ENCODE results near the gene TNS2. TPM values are rescaled to one million over a fixed set of nuclear protein-coding genes. Genes with fewer than 3 reads are reported as not detected.

Gene TNS2
- total RNA-seq, 1 donor from 2014 or later = 43.8 TPM

DNA sequence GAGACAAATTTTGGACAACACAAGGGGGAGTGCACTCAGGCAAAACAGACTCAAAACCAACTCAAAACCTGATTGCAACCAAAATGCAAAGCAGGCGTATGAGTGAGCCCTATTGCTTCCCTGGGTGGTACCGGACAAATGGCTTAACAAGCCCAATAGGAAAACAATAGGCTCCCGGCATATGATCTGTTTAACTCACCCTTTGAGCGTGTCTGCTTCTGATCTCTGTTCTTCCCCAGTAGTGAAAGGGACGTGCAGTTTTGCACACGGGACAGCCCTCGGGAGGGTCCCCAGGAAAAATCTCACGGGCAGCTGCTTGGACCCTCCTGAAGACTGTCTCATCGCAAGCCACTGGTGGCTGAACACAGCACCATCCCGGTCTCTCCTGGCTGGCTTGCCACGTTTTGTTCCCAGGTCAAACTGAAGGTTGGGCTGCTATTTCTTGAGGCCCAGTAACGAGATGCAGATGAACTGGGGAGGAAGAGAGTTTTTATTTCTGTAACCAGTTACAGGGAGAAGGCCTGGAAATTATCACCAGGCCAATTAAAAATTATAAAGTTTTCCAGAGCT, 63.4 kb downstream of the TNS2 start:
- no peak for DNase-seq (ENCODE audit: low read depth)

- DNase-seq (ENCODE audit: low read depth) = no peak
Measured at GRCh38 chr12:53113951-53114350, 64.1 kb downstream of the TNS2 start.

Small RNAs within 50 kb of the gene (microRNA-seq; reads per million reads assigned to microRNA genes)
- 0.65 reads per million for gene MIR6757

Other genes with a start within 250 kb of the TNS2 start
- gene KRT4, start 235.9 kb upstream of the TNS2 start, total RNA-seq = not detected in 2 replicates
- not detected in 2 replicates for gene KRT79, start 215.8 kb upstream of the TNS2 start, total RNA-seq
- gene KRT78, start 201.1 kb upstream of the TNS2 start, total RNA-seq = not detected in 2 replicates
- 0.16 TPM in 1 of 2 replicates, not detected in the other for gene KRT8, start 145.0 kb upstream of the TNS2 start, total RNA-seq
- gene KRT18, start 100.9 kb upstream of the TNS2 start, total RNA-seq = 0.16 TPM in 1 of 2 replicates, not detected in the other
- gene EIF4B, start 43.6 kb upstream of the TNS2 start, total RNA-seq = 494 and 561 TPM in 2 replicates
- gene SPRYD3, start 29.3 kb downstream of the TNS2 start, total RNA-seq = 25.7 and 35.7 TPM in 2 replicates
- gene IGFBP6, start 47.6 kb downstream of the TNS2 start, total RNA-seq = 42.5 and 49.8 TPM in 2 replicates
- gene SOAT2, start 53.4 kb downstream of the TNS2 start, total RNA-seq = not detected in 2 replicates
- 7.4 and 9.2 TPM in 2 replicates for gene ZNF740, start 130.7 kb downstream of the TNS2 start, total RNA-seq
- gene CSAD, start 130.9 kb downstream of the TNS2 start, total RNA-seq = 5.6 and 15.5 TPM in 2 replicates
- gene ITGB7, start 157.2 kb downstream of the TNS2 start, total RNA-seq = 0.16 and 0.32 TPM in 2 replicates
- gene RARG, start 182.1 kb downstream of the TNS2 start, total RNA-seq = 15.4 and 22.7 TPM in 2 replicates
- 0.36 and 0.53 TPM in 2 replicates for gene ESPL1, start 218.2 kb downstream of the TNS2 start, total RNA-seq
- 253 and 294 TPM in 2 replicates for gene PFDN5, start 245.5 kb downstream of the TNS2 start, total RNA-seq
- 40.9 and 42.8 TPM in 2 replicates for gene MYG1, start 249.6 kb downstream of the TNS2 start, total RNA-seq

Data from myocyte (in vitro differentiated cells).